SK-N-SH (cell line): ENCODE data around the gene PRKCA. TPM values are rescaled to one million over a fixed set of nuclear protein-coding genes. Genes with fewer than 3 reads are reported as not detected.
A peak's percentile ranks its signal among the peaks of the same experiment; 100 is the strongest.

Source experiments
- CTCF ChIA-PET: fragments of 300-600, 350-600 bp; formaldehyde crosslinking; extraction: SDS; loops from one replicate; lab custom pipeline; 2021; lab: Yijun Ruan, JAX
- POLR2A ChIA-PET: fragments of 350-600 bp; sonication (Branson Sonifier 250); formaldehyde crosslinking; extraction: SDS; loops from one replicate; lab custom pipeline; 2020; ENCODE audit warnings: antibody characterized with exemption, inconsistent platforms; lab: Yijun Ruan, JAX
- DNase-seq: peaks from one replicate; pipeline ENCODE4 v3.0.0; 2012
- H2AFZ ChIP-seq: fragments of 200-600 bp; sonication (generic); 2 replicates; pipeline ENCODE4 v1.8.1; 2016; ENCODE audit warnings: antibody characterized with exemption, mild to moderate bottlenecking, low read depth
- H3F3A ChIP-seq: fragments of 200-600 bp; sonication (generic); replicated peaks from 2 replicates; pipeline ENCODE3; 2016; ENCODE audit warnings: antibody characterized with exemption, mild to moderate bottlenecking; ENCODE audit not compliant: insufficient read depth
- H3K27ac ChIP-seq, 2 experiments: fragments of 200-500 bp in 1 of 2; fragments of 200-600 bp in 1 of 2; sonication (Bioruptor generic) in 1 of 2; sonication (generic), shearing (Covaris generic) in 1 of 2; 2 replicates each; pipeline versions ENCODE4 v1.5.1 to v1.6.1; 2014 to 2016; ENCODE audit warnings: low read depth in 2 of 2, inconsistent platforms in 1 of 2, low read length in 1 of 2, mild to moderate bottlenecking in 1 of 2, mixed read lengths in 1 of 2
- H3K27me3 ChIP-seq: fragments of 200-600 bp; sonication (generic), shearing (Covaris generic); 2 replicates; pipeline ENCODE4 v1.6.1; 2016; ENCODE audit warnings: mixed run types; ENCODE audit not compliant: insufficient read depth
- H3K36me3 ChIP-seq, 2 experiments: fragments of 200-500 bp in 1 of 2; fragments of 200-600 bp in 1 of 2; sonication (Bioruptor generic) in 1 of 2; sonication (generic) in 1 of 2; replicated peaks in 1 of 2; 2 replicates each; pipeline versions ENCODE3 to v1.5.1; 2014 to 2016; ENCODE audit warnings: low read length in 1 of 2, mild to moderate bottlenecking in 1 of 2; ENCODE audit not compliant: insufficient read depth in 2 of 2, control insufficient read depth in 1 of 2
- H3K4me1 ChIP-seq, 2 experiments: fragments of 200-500 bp in 1 of 2; fragments of 200-600 bp in 1 of 2; sonication (Bioruptor generic) in 1 of 2; sonication (generic), shearing (Covaris generic) in 1 of 2; 2 replicates each; pipeline versions ENCODE4 v1.5.1 to v1.6.1; 2014 to 2016; ENCODE audit warnings: low read depth in 1 of 2, low read length in 1 of 2, mixed run types in 1 of 2; ENCODE audit not compliant: insufficient read depth in 2 of 2, control insufficient read depth in 1 of 2
- H3K4me2 ChIP-seq: fragments of 200-600 bp; sonication (generic), shearing (Covaris generic); 2 replicates; pipeline ENCODE4 v1.6.1; 2017; ENCODE audit warnings: mixed run types
- H3K4me3 ChIP-seq, 2 experiments: fragments of 200-500 bp in 1 of 2; fragments of 200-600 bp in 1 of 2; sonication (Bioruptor generic) in 1 of 2; sonication (generic), shearing (Covaris generic) in 1 of 2; 2 replicates each; pipeline versions ENCODE4 v1.5.1 to v1.8.1; 2014 to 2016; ENCODE audit warnings: low read depth in 2 of 2, inconsistent platforms in 1 of 2, low read length in 1 of 2, mild to moderate bottlenecking in 1 of 2, mixed read lengths in 1 of 2, moderate library complexity in 1 of 2
- H3K79me2 ChIP-seq: fragments of 200-600 bp; sonication (generic); 2 replicates; pipeline ENCODE4 v1.8.1; 2017; ENCODE audit warnings: mild to moderate bottlenecking; ENCODE audit not compliant: insufficient read depth
- H3K9ac ChIP-seq: fragments of 200-600 bp; sonication (generic); 2 replicates; pipeline ENCODE4 v1.6.1; 2017; ENCODE audit warnings: mixed run types
- H3K9me2 ChIP-seq: fragments of 200-600 bp; sonication (generic); 2 replicates; pipeline ENCODE4 v1.6.1; 2017; ENCODE audit warnings: mixed run types
- H3K9me3 ChIP-seq: fragments of 200-600 bp; sonication (generic); 2 replicates; pipeline ENCODE4 v1.6.1; 2017; ENCODE audit warnings: mixed run types, mild to moderate bottlenecking, moderate library complexity
- H4K20me1 ChIP-seq: fragments of 200-600 bp; sonication (generic); 2 replicates; pipeline ENCODE4 v1.6.1; 2017; ENCODE audit warnings: mild to moderate bottlenecking, mixed run types; ENCODE audit not compliant: insufficient read depth
- CHD2 ChIP-seq: fragments of 150-350 bp; IDR thresholded peaks from 2 replicates; pipeline ENCODE4 v1.6.1; 2018; ENCODE audit warnings: low read length; ENCODE audit not compliant: partially characterized antibody
- CTCF ChIP-seq: fragments of 200-600 bp; sonication (generic); IDR thresholded peaks from 2 replicates; pipeline ENCODE4 v1.6.1; 2017; ENCODE audit warnings: antibody characterized with exemption, mild to moderate bottlenecking, moderate library complexity
- EP300 ChIP-seq, 2 experiments: IDR thresholded peaks; 2 replicates each; pipeline versions ENCODE4 v1.4.0 to v1.6.1; 2012; ENCODE audit warnings: borderline replicate concordance in 1 of 2, low read depth in 1 of 2, low read length in 1 of 2
- EZH2phosphoT487 ChIP-seq: fragments of 200-600 bp; sonication (generic); IDR thresholded peaks from 2 replicates; pipeline ENCODE4 v1.6.1; 2017; ENCODE audit warnings: low read depth, mixed run types, mild to moderate bottlenecking, antibody characterized with exemption, moderate library complexity, borderline replicate concordance
- FOSL2 ChIP-seq: IDR thresholded peaks from 2 replicates; pipeline ENCODE4 v1.4.0; 2012; ENCODE audit warnings: low read depth, mild to moderate bottlenecking, moderate library complexity, borderline replicate concordance
- FOXM1 ChIP-seq: IDR thresholded peaks from 2 replicates; pipeline ENCODE4 v1.4.0; 2012; ENCODE audit warnings: low read depth, mild to moderate bottlenecking
- GABPA ChIP-seq: IDR thresholded peaks from 2 replicates; pipeline ENCODE4 v1.4.0; 2012; ENCODE audit warnings: low read depth, mild to moderate bottlenecking
- GATA2 ChIP-seq: sonication (generic); formaldehyde crosslinking; IDR thresholded peaks from 2 replicates; pipeline ENCODE4 v1.5.0; 2020; ENCODE audit warnings: mild to moderate bottlenecking, missing genetic modification reagents
- MAX ChIP-seq: IDR thresholded peaks from 2 replicates; pipeline ENCODE4 v1.4.0; 2012; ENCODE audit warnings: low read depth
- MEF2A ChIP-seq: IDR thresholded peaks from 2 replicates; pipeline ENCODE4 v1.4.0; 2012; ENCODE audit warnings: low read depth, borderline replicate concordance
- MXI1 ChIP-seq: IDR thresholded peaks from 2 replicates; pipeline ENCODE4 v1.6.1; 2012; ENCODE audit warnings: mild to moderate bottlenecking, low read depth, low read length, improper control_type of control experiment
- NFIC ChIP-seq: IDR thresholded peaks from 2 replicates; pipeline ENCODE4 v1.4.0; 2012; ENCODE audit warnings: borderline replicate concordance
- RFX5 ChIP-seq: IDR thresholded peaks from 2 replicates; pipeline ENCODE4 v1.6.1; 2012; ENCODE audit warnings: mild to moderate bottlenecking, improper control_type of control experiment, low read length
- TAF1 ChIP-seq: IDR thresholded peaks from 2 replicates; pipeline ENCODE4 v1.6.1; 2012; ENCODE audit warnings: low read depth, mild to moderate bottlenecking, low read length, moderate library complexity, borderline replicate concordance
- TCF12 ChIP-seq: IDR thresholded peaks from 2 replicates; pipeline ENCODE4 v1.4.0; 2012
- TEAD4 ChIP-seq: IDR thresholded peaks from 2 replicates; pipeline ENCODE4 v1.4.0; 2012; ENCODE audit warnings: mild to moderate bottlenecking, borderline replicate concordance; ENCODE audit not compliant: insufficient read depth
- WGBS: methylation state at CpG from one replicate; pipeline ENCODE4 v1.1.6; 2017; ENCODE audit warnings: low lambda C conversion rate; 5-methylcytosine and 5-hydroxymethylcytosine counted together
- polyA plus RNA-seq, 3 experiments: library from polyadenylated mRNA; depleted of rRNA; stranded (reverse); fragments of >200 nt; gene quantifications; 2 replicates each; pipeline ENCODE4 v1.2.3, GENCODE V29; 2012

Gene PRKCA
- polyA plus RNA-seq, 1 of the 3 experiments (the other 2 are of a cell fraction): 108 TPM

- Histone ChIP-seq H2AFZ (no peak overlapping the region), H3K27me3 (no peaks in the 10 kb centered on the region), H3K9me2 (no peaks in the 10 kb centered on the region), H3K9me3 (no peaks in the 10 kb centered on the region), H3K4me2 (no peak overlapping the region), H4K20me1 (peaks cover 27% of the 10 kb centered on the region), H3F3A (peaks cover 16% of the 10 kb centered on the region), H3K4me3 (no peak overlapping the region), H3K79me2 (peaks cover 27% of the 10 kb centered on the region), H3K4me1 (peaks cover 14 to 16% of the 10 kb centered on the region in 2 experiments; a peak in 2 of 4 replicates), H3K36me3 (peaks cover 54 to 65% of the 10 kb centered on the region in 2 experiments), H3K27ac (no peak overlapping the region), H3K9ac (no peak overlapping the region)
- 92% methylated on average over 6 of the region's 6 CpGs for WGBS
- POLR2A ChIA-PET: no interaction called here
- CTCF ChIA-PET: interaction anchor here (0.6 to 2.0 kb wide), 2 partner anchors 27 to 39 kb away, joined by 3 to 4 read pairs; no protein-coding TSS in a partner anchor
- TF ChIP-seq FOSL2: no peak
- TF ChIP-seq TCF12: no peak
- TF ChIP-seq CHD2: no peak
- TF ChIP-seq FOXM1: no peak
- no peak for TF ChIP-seq TEAD4
- no peak for DNase-seq
These were observed 350.6 kb downstream of the PRKCA start for GRCh38 chr17:66652840-66653507.

- no peak overlapping the region for H3K4me3 ChIP-seq
- no peaks in the 10 kb centered on the region for H3K9me3 ChIP-seq
- H3K27me3 ChIP-seq: no peaks in the 10 kb centered on the region
- no peak for DNase-seq
- 79% methylated on average over 9 of the region's 9 CpGs for WGBS
- peaks cover 19% of the 10 kb centered on the region; the same call in 1 of the 2 replicates for H3K79me2 ChIP-seq
- H3K4me1 ChIP-seq: peaks cover 14 to 16% of the 10 kb centered on the region in 2 experiments; a peak in 2 of 4 replicates
- H4K20me1 ChIP-seq: peaks cover 27% of the 10 kb centered on the region
- H3K36me3 ChIP-seq: peaks cover 57 to 68% of the 10 kb centered on the region in 2 experiments
- H3K9me2 ChIP-seq: no peaks in the 10 kb centered on the region
- ChIA-PET CTCF (interaction anchor here (0.8 to 1.5 kb wide), 3 partner anchors 19 to 454 kb away, joined by 3 to 4 read pairs (median 4); no protein-coding TSS in a partner anchor), POLR2A (no interaction called here)
- TF ChIP-seq GATA2 (CRISPR knock-in tag) (peak; percentile 19; the same call in 1 of the 2 replicates), TAF1 (no peak), CHD2 (no peak), EP300 (IDR thresholded peaks at IDR 0.05; ENCODE audit: borderline replicate concordance in 1 of 2, low read depth in 1 of 2, low read length in 1 of 2) (no peak)
- peaks cover 13% of the 10 kb centered on the region for H3F3A ChIP-seq
- H3K27ac ChIP-seq: peak overlapping the region in 1 of 2 experiments; percentile 19; a peak in 1 of 4 replicates
- no peak overlapping the region for H2AFZ ChIP-seq
- H3K4me2 ChIP-seq: no peak overlapping the region
- H3K9ac ChIP-seq: no peak overlapping the region
These were observed 351.8 kb downstream of the PRKCA start for GRCh38 chr17:66654106-66654740.

GRCh38 chr17:66654764-66655163 is 352.4 kb downstream of the PRKCA start:
- peaks cover 16% of the 10 kb centered on the region; the same call in 1 of the 2 replicates for H3K79me2 ChIP-seq
- no peak for DNase-seq
- no peaks in the 10 kb centered on the region for H3K9me2 ChIP-seq
- no peaks in the 10 kb centered on the region for H3K9me3 ChIP-seq
- H4K20me1 ChIP-seq: peaks cover 28% of the 10 kb centered on the region
- POLR2A ChIA-PET: no interaction called here
- TF ChIP-seq NFIC (no peak), MXI1 (no peak), TAF1 (no peak), MAX (no peak), TEAD4 (no peak), CTCF (no peak), GABPA (no peak), MEF2A (no peak), FOXM1 (no peak), EZH2phosphoT487 (no peak), RFX5 (no peak), FOSL2 (no peak)
- TF ChIP-seq, all 33 proteins: peak for 0
- no peak overlapping the region for H3K4me3 ChIP-seq
- H3K4me1 ChIP-seq: peaks cover 14 to 16% of the 10 kb centered on the region in 2 experiments; a peak in 2 of 4 replicates
- H2AFZ ChIP-seq: no peak overlapping the region
- H3F3A ChIP-seq: peaks cover 9% of the 10 kb centered on the region
- WGBS: 86% methylated on average over 7 of the region's 7 CpGs
- no peak overlapping the region for H3K9ac ChIP-seq
- CTCF ChIA-PET: interaction anchor here (1.0 to 1.5 kb wide), 2 partner anchors 19 to 454 kb away, joined by 3 to 4 read pairs; no protein-coding TSS in a partner anchor
- no peak overlapping the region for H3K4me2 ChIP-seq
- H3K27me3 ChIP-seq: no peaks in the 10 kb centered on the region
- peaks cover 55 to 64% of the 10 kb centered on the region in 2 experiments for H3K36me3 ChIP-seq
- peak overlapping the region in 1 of 2 experiments; percentile 19; a peak in 1 of 4 replicates for H3K27ac ChIP-seq
